Stimulated activated CD4-positive, alpha-beta T cell treated with anti-CD3 and anti-CD28 coated beads, Interleukin-4, amount 100 ng/mL, for 48 hours (primary cell): ENCODE data around the gene RAI2.
"Not testable (repeated sequence)": the region's sequence is repeated elsewhere in the genome, so short reads cannot be mapped to it uniquely, and the experiment has no call there.

Experiments used
- DNase-seq, 2 donors: peaks; one replicate each; pipeline ENCODE4 v3.0.0-alpha.2; 2020; ENCODE audit warnings: low read depth in 2 of 2

RAI2 gene

GRCh38 chrX:17786554-17787347 is 74.3 kb downstream of the RAI2 start:
- DNase-seq, result not testable (repeated sequence)

- DNase-seq, result no peak
Observed at GRCh38 chrX:17779434-17779833, 81.7 kb downstream of the RAI2 start.

GRCh38 chrX:17778997-17779396 is 82.1 kb downstream of the RAI2 start:
- no peak for DNase-seq

GRCh38 chrX:17774053-17774452 is 87.0 kb downstream of the RAI2 start:
- DNase-seq, result no peak

DNA sequence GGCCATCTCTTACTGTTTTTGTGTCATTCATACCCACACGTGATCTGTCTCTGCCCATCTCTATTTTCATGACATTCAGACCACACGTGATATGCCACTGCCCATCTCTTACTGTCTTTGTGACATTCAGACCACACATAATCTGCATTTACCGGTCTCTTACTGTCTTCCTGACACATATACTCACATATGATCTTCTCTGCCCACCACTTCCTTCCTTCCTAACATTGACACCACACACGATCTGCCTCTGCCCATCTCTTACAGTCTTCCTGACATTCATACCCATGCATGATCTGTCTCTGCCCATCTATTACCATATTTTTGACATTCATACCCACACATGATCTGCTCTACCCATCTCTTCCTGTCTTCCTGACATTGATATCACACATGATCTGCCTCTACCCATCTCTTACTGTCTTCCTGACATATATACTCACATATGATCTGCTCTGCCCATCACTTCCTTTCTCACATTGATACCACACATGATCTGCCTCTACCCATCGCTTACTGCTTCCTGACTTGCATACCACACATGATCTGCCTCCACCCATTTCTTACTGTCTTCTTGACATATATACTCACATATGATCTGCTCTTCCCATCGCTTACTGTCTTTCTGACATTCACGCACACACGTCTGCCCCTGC is 87.7 kb downstream of the RAI2 start:
- no peak for DNase-seq

DNA sequence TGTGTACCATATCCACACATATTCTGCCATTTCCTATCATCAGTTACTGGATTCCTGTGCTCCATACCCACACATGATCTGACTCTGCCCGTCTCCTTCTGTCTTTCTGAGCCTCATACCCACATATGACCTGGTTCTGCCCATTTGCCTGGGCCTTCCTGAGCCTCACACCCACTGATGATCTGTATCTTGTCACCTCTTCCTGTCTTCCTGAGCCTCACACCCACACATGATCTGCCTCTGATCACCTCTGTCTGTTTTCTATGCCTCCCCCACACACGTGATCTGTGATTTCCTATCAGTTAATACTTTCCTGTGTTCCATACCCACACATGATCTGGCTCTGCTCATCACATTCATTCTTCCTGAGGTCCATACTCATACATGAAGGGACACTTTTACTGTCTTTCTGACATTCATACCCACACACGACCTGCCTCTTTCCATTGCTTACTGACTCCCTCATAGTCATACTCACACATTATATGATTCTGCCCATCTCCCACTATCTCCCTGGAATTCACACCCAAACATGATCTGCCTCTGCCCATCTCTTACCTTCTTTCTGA is 91.3 kb downstream of the RAI2 start:
- no peak for DNase-seq

DNA sequence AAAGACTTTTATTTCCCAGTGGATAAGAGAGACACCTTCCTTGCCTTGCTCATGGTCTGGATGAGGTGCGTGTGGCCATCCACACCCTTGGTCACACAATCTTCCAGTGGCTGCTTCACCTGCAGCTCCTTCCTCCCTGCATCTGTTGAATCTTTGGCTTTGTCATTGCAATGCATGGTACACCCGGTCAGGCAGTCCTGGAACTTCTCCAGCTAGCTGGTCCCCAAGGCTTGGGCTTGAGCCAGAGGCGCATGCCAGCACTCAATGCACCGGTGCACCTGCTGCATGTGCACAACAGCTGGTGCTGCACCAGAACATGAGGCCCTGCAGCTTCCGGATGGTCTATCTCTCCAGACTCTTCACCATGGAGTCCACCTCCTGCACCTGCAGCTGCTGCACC is 92.1 kb downstream of the RAI2 start:
- no peak for DNase-seq

GRCh38 chrX:17767734-17768133 is 93.4 kb downstream of the RAI2 start:
- DNase-seq, result no peak

- no peak for DNase-seq
Observed at GRCh38 chrX:17759990-17760389, 101.1 kb downstream of the RAI2 start.

- no peak for DNase-seq
Observed at GRCh38 chrX:17758382-17758781, 102.7 kb downstream of the RAI2 start.

DNA sequence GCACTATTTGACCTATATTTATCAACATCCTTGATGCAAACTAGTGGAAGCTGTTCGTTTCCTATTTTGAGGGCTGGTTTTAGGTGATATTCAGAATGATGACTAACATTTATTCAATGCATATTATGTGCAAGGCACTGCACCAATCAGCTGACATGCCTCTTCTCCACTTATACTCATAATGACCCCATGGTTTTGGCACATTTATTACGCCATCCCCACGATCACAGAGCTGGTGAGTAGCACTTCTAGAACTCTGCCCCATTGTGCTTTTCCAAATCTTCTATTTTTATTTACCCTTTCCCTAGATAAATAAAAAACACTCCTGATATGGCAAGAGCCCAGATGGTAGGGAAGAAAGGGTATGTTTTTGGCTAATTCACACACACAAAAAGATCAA is 110.7 kb downstream of the RAI2 start:
- no peak for DNase-seq
